K562 (cell line): Measurements from ENCODE around the gene ZDHHC3. TPM values are rescaled to one million over a fixed set of nuclear protein-coding genes. Genes with fewer than 3 reads are reported as not detected.

Source experiments
- ATAC-seq: fragments of 200-7000 bp; cut with Tn5 transposase; 3 replicates; pipeline ENCODE4 v1.9.1; 2020; ENCODE audit warnings: moderate library complexity
- BruUV-seq: library from RNA; stranded (reverse); fragments of 400-500 nt; replicated peaks from 2 replicates; lab custom pipeline; 2021; lab: Mats Ljungman, UMichigan
- CTCF ChIA-PET: fragments of 300-600 bp; formaldehyde crosslinking; extraction: SDS; loops from one replicate; lab custom pipeline; 2021; ENCODE audit warnings: low intra/inter-chr PET ratio; lab: Yijun Ruan, JAX
- POLR2A ChIA-PET: fragments of 300-600, 350-650 bp; sonication (Branson Sonifier 250); formaldehyde crosslinking; extraction: SDS; loops from one replicate; lab custom pipeline; 2021; ENCODE audit warnings: antibody characterized with exemption, inconsistent platforms; lab: Yijun Ruan, JAX
- DNase-seq, 4 experiments: peaks; one replicate each; pipeline versions ENCODE4 v3.0.0 to v3.0.0-alpha.2; 2011 to 2018; ENCODE audit warnings: low spot score in 3 of 4, mixed read lengths in 3 of 4; ENCODE audit errors: extremely low read depth in 1 of 4
- FAIRE-seq: peaks from 2 replicates; lab custom pipeline; 2011; peaks lifted over from hg19 to GRCh38; lab: Jason Lieb, UNC
- H2AFZ ChIP-seq: 2 replicates; pipeline ENCODE4 v1.6.0; 2011; ENCODE audit warnings: low read depth, low read length, control low read depth, inconsistent platforms
- H3K27ac ChIP-seq: fragments of 200-600 bp; 3 replicates; pipeline ENCODE4 v1.8.0; 2011; ENCODE audit warnings: low read depth, mild to moderate bottlenecking, control low read depth, inconsistent platforms, low read length, moderate library complexity, mixed read lengths; ENCODE audit errors: extremely low read depth
- H3K27me3 ChIP-seq, 2 experiments: fragments of 300-600 bp in 1 of 2; 2 replicates in 1 of 2; 3 replicates in 1 of 2; pipeline versions ENCODE4 v1.6.0 to v1.8.0; 2011; ENCODE audit warnings: inconsistent platforms in 2 of 2, low read length in 2 of 2, mild to moderate bottlenecking in 1 of 2, mixed read lengths in 1 of 2, moderate library complexity in 1 of 2; ENCODE audit not compliant: control insufficient read depth in 2 of 2, insufficient read depth in 2 of 2
- H3K36me3 ChIP-seq: fragments of 300-600 bp; 3 replicates; pipeline ENCODE4 v1.8.0; 2011; ENCODE audit warnings: mild to moderate bottlenecking, low read length, inconsistent platforms; ENCODE audit not compliant: control insufficient read depth, insufficient read depth
- H3K4me1 ChIP-seq, 2 experiments: fragments of 200-600 bp in 1 of 2; replicated peaks in 1 of 2; 2 replicates in 1 of 2; 3 replicates in 1 of 2; pipeline versions ENCODE4 v1.5.1 to v1.8.0; 2011; ENCODE audit warnings: inconsistent platforms in 2 of 2, low read length in 2 of 2, mild to moderate bottlenecking in 1 of 2, mixed read lengths in 1 of 2, moderate library complexity in 1 of 2; ENCODE audit not compliant: control insufficient read depth in 2 of 2, insufficient read depth in 2 of 2
- H3K4me2 ChIP-seq: 2 replicates; pipeline ENCODE4 v1.6.1; 2011; ENCODE audit warnings: low read length, control low read depth, inconsistent platforms, mixed read lengths; ENCODE audit not compliant: insufficient read depth
- H3K4me3 ChIP-seq: fragments of 200-600 bp; sonication (generic), shearing (Covaris generic); 2 replicates; pipeline ENCODE4 v1.5.1; 2016; ENCODE audit warnings: control low read depth, inconsistent platforms
- H3K79me2 ChIP-seq: fragments of 200-600 bp; 3 replicates; pipeline ENCODE4 v1.8.0; 2011; ENCODE audit warnings: low read length, inconsistent platforms; ENCODE audit not compliant: control insufficient read depth, insufficient read depth
- H3K9ac ChIP-seq, 2 experiments: 2 replicates each; pipeline versions ENCODE4 v1.6.0 to v1.6.1; 2011; ENCODE audit warnings: low read depth in 2 of 2, low read length in 2 of 2, control low read depth in 1 of 2, inconsistent platforms in 1 of 2, mild to moderate bottlenecking in 1 of 2, mixed read lengths in 1 of 2; ENCODE audit not compliant: insufficient read depth in 1 of 2
- H3K9me1 ChIP-seq: one replicate; pipeline ENCODE4 v1.6.0; 2011; ENCODE audit warnings: inconsistent platforms, mild to moderate bottlenecking, low read length, moderate library complexity; ENCODE audit not compliant: control insufficient read depth, insufficient read depth
- H3K9me3 ChIP-seq: replicated peaks from 2 replicates; pipeline ENCODE4 v1.5.1; 2011; ENCODE audit warnings: low read depth, low read length, inconsistent platforms; ENCODE audit not compliant: control insufficient read depth, insufficient read depth
- H4K20me1 ChIP-seq: replicated peaks from 2 replicates; pipeline ENCODE4 v1.6.1; 2011; ENCODE audit warnings: low read length, inconsistent platforms, mixed read lengths; ENCODE audit not compliant: control insufficient read depth, insufficient read depth
- CREB1 ChIP-seq, 2 experiments: sonication (generic) in 1 of 2; formaldehyde crosslinking in 1 of 2; IDR thresholded peaks; 2 replicates each; pipeline versions ENCODE4 v1.6.1 to v1.8.0; 2012 to 2022; ENCODE audit warnings: inconsistent platforms in 1 of 2, mild to moderate bottlenecking in 1 of 2, missing genetic modification reagents in 1 of 2, moderate library complexity in 1 of 2
- HDAC2 ChIP-seq: fragments of 450-650 bp; IDR thresholded peaks from 2 replicates; pipeline ENCODE4 v1.6.1; 2016; ENCODE audit warnings: mild to moderate bottlenecking
- HDAC8 ChIP-seq: fragments of 450-650 bp; IDR thresholded peaks from 2 replicates; pipeline ENCODE4 v1.6.1; 2016; ENCODE audit warnings: mild to moderate bottlenecking, missing genetic modification characterization, moderate library complexity, missing compliant biosample characterization
- JUNB ChIP-seq: fragments of 450-650 bp; formaldehyde crosslinking; conservative IDR thresholded peaks from 2 replicates; pipeline ENCODE4 v1.4.0; 2020; ENCODE audit warnings: mild to moderate bottlenecking
- RBM22 ChIP-seq: fragments of 200-400 bp; formaldehyde crosslinking; IDR thresholded peaks from 2 replicates; pipeline ENCODE4 v1.6.1; 2018; ENCODE audit warnings: low read length, low read depth; ENCODE audit not compliant: poor library complexity, severe bottlenecking
- SNIP1 ChIP-seq: fragments of 450-650 bp; IDR thresholded peaks from 2 replicates; pipeline ENCODE4 v1.7.1; 2017; ENCODE audit warnings: low read depth, mild to moderate bottlenecking
- SPI1 ChIP-seq: IDR thresholded peaks from 2 replicates; pipeline ENCODE4 v1.6.1; 2011; ENCODE audit warnings: low read depth, low read length, control low read depth, borderline replicate concordance
- ZNF780A ChIP-seq: fragments of 250-450 bp; sonication (Bioruptor Pico); IDR thresholded peaks from 2 replicates; pipeline ENCODE4 v1.5.0; 2021; ENCODE audit warnings: mild to moderate bottlenecking
- WGBS: fragments of 100-300 bp; shearing (Covaris generic); methylation state at CpG from one replicate; pipeline ENCODE4 v1.1.6; 2016; ENCODE audit warnings: low coverage, mixed read lengths; ENCODE audit not compliant: insufficient coverage; ENCODE audit errors: missing lambda C conversion rate; 5-methylcytosine and 5-hydroxymethylcytosine counted together
- in situ Hi-C: fragments of 300-500 bp; cut with MboI; formaldehyde crosslinking; loops from 4 replicates; pipeline ENCODE4 v1.15.0; 2018; ENCODE audit warnings: inconsistent platforms, mixed read lengths
- intact Hi-C: fragments of 100-400 bp; cut with micrococcal nuclease; formaldehyde crosslinking; loops from 2 replicates; pipeline ENCODE4 v1.14.2; 2022
- polyA plus RNA-seq, 8 experiments: library from polyadenylated mRNA; depleted of rRNA in 4 of 8; stranded (reverse) in 5 of 8; unstranded in 3 of 8; fragments of >200 nt; fragmentation: Nextera tagmentation in 2 of 8; fragmentation: Illumina TruSeq in 1 of 8; extraction: Ambion mirVana in 2 of 8; extraction: Trizol in 1 of 8; gene quantifications; 2 replicates each; pipeline versions ENCODE4 v1.2.1 to v1.2.3, GENCODE V29; 2011 to 2014; ENCODE audit warnings: inconsistent platforms in 1 of 8, missing spikeins in 1 of 8
- total RNA-seq, 7 experiments: library from RNA; depleted of rRNA in 6 of 7; stranded (reverse); fragments of >200 nt in 6 of 7; fragmentation: Illumina TruSeq in 2 of 7; extraction: Trizol in 2 of 7; gene quantifications; 2 replicates each; pipeline versions ENCODE4 v1.2.1 to v1.2.3, GENCODE V29; 2011 to 2021; ENCODE audit warnings: low replicate concordance in 1 of 7
- TF ChIP-seq, protein P1 (sequence below): fragments of 200-400 bp; formaldehyde crosslinking; IDR thresholded peaks from 2 replicates; pipeline ENCODE4 v1.6.1; 2017; ENCODE audit warnings: mild to moderate bottlenecking, low read depth, low read length, moderate library complexity

Gene ZDHHC3
- total and polyA plus RNA-seq, 9 of the 15 experiments (the other 6 are each of a cell fraction or from before 2014, with no cell fraction given) = 10.3 to 120 (median 67.2) TPM

DNA sequence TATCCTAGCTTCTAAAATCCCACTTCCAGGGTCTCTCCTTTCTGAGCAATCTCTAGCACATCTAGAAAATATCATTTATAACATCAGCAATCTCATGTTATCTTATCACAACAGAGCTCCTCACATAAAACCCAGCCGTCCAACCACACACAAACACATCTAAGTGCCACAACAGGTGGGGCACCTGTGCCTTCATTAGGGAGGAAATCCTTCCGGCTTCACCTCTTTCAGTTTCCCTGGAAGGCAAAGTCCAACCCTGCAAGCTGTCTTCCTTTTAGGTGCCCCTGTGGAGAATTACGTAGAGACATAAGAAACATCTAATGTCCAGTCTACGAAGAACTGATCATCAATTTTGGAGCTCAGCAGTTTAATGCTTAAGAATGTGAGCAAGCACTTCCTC is 1.6 kb downstream of the ZDHHC3 start:
- intact Hi-C loops (no loop called here), in situ Hi-C loops (no loop called here)
- H3K4me2 ChIP-seq = peak overlapping the region; percentile 90
- H3K36me3 ChIP-seq = peaks cover 40% of the 10 kb centered on the region
- no peaks in the 10 kb centered on the region for H3K9me3 ChIP-seq
- BruUV-seq = no TSS peak
- no peak overlapping the region for H3K27ac ChIP-seq
- H3K9me1 ChIP-seq = peaks cover 4% of the 10 kb centered on the region
- H3K4me1 ChIP-seq = peaks cover 22 to 34% of the 10 kb centered on the region in 2 experiments
- ChIA-PET CTCF (no interaction called here), POLR2A (interaction anchor here (0.6 to 2.0 kb wide), 8 partner anchors 10 to 636 kb away, joined by 3 to 10 read pairs (median 4); partner anchors contain the start of gene TCAIM)
- peak; percentile 49; the same call in 1 of the 2 replicates for TF ChIP-seq SPI1
- TF ChIP-seq JUNB = no peak
- H2AFZ ChIP-seq = no peak overlapping the region
- no peaks in the 10 kb centered on the region for H3K27me3 ChIP-seq
- no peak for ATAC-seq
- WGBS = 52% methylated on average over 4 of the region's 4 CpGs
- peak overlapping the region; percentile 94 for H3K4me3 ChIP-seq
- FAIRE-seq = no peak
- peaks cover 13% of the 10 kb centered on the region for H4K20me1 ChIP-seq
- DNase-seq = no peak
- peaks cover 92% of the 10 kb centered on the region for H3K79me2 ChIP-seq
- peak overlapping the region; percentile 46 to 69; a peak in 3 of 4 replicates for H3K9ac ChIP-seq

DNA sequence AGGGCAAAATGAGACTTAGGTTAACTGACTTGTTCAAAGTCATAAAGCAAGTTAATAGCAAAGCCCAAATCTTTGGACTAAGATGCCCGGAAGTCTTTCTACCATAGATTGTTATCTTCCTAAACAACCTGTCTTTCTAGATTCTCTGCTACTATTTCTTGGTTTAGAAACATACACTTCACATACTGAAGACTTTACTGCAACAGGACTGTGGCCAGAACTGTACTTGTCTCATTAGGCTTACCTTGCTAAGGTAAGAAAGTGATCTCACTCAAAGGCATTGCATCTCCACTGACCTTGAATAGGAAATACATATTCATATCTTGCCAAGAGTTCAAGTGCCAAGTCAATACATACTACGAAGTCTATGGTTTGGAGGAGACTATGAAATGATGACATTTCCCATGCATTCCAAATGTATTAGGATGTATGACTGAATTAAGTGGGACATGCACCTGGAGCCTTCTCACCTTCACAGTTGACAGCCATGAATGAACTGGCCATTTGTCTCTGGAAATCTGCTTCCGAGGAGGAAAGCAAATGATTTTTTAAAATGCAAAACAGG is 5.0 kb downstream of the ZDHHC3 start:
- Histone ChIP-seq H3K79me2 (peaks cover 82% of the 10 kb centered on the region), H3K9me1 (peaks cover 11% of the 10 kb centered on the region), H3K9ac (no peak overlapping the region), H3K27me3 (no peaks in the 10 kb centered on the region), H3K27ac (no peak overlapping the region), H4K20me1 (peaks cover 13% of the 10 kb centered on the region), H2AFZ (no peak overlapping the region), H3K4me2 (no peak overlapping the region), H3K4me1 (peaks cover 33 to 50% of the 10 kb centered on the region in 2 experiments), H3K4me3 (no peak overlapping the region), H3K9me3 (no peaks in the 10 kb centered on the region), H3K36me3 (peaks cover 19% of the 10 kb centered on the region)
- ATAC-seq = no peak
- no peak for DNase-seq
- intact Hi-C loops = no loop called here
- TF ChIP-seq SNIP1 = no peak
- no peak for TF ChIP-seq CREB1 (IDR thresholded peaks at IDR 0.05)
- no peak for TF ChIP-seq CREB1 (CRISPR knock-in tag; IDR thresholded peaks at IDR 0.05)
- TF ChIP-seq, protein P1, sequence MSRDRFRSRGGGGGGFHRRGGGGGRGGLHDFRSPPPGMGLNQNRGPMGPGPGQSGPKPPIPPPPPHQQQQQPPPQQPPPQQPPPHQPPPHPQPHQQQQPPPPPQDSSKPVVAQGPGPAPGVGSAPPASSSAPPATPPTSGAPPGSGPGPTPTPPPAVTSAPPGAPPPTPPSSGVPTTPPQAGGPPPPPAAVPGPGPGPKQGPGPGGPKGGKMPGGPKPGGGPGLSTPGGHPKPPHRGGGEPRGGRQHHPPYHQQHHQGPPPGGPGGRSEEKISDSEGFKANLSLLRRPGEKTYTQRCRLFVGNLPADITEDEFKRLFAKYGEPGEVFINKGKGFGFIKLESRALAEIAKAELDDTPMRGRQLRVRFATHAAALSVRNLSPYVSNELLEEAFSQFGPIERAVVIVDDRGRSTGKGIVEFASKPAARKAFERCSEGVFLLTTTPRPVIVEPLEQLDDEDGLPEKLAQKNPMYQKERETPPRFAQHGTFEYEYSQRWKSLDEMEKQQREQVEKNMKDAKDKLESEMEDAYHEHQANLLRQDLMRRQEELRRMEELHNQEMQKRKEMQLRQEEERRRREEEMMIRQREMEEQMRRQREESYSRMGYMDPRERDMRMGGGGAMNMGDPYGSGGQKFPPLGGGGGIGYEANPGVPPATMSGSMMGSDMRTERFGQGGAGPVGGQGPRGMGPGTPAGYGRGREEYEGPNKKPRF = no peak
- no peak for TF ChIP-seq ZNF780A (CRISPR knock-in tag)
- no peak for TF ChIP-seq HDAC2
- TF ChIP-seq RBM22 = no peak
- TF ChIP-seq HDAC8 (tag) = no peak
- FAIRE-seq = no peak
- WGBS = 63% methylated on average over 3 of the region's 3 CpGs
- BruUV-seq = no TSS peak
- in situ Hi-C loops = no loop called here
- ChIA-PET POLR2A (no interaction called here), CTCF (no interaction called here)
